KMS-11 (cell line): Measurements from ENCODE around the gene NOTCH3.

Experiments
- H2AFZ ChIP-seq: fragments of 200-600 bp; sonication (generic); 2 replicates; pipeline ENCODE4 v1.6.1; 2016; ENCODE audit warnings: antibody characterized with exemption, mixed run types, low read depth
- H3K27ac ChIP-seq: fragments of 200-600 bp; sonication (generic); 2 replicates; pipeline ENCODE4 v1.6.1; 2016; ENCODE audit warnings: mild to moderate bottlenecking, mixed run types
- H3K27me3 ChIP-seq: fragments of 200-600 bp; sonication (generic); 2 replicates; pipeline ENCODE4 v1.6.1; 2017; ENCODE audit warnings: mild to moderate bottlenecking, low read depth, mixed run types, moderate library complexity; ENCODE audit not compliant: insufficient read depth
- H3K36me3 ChIP-seq: fragments of 200-600 bp; sonication (generic); 2 replicates; pipeline ENCODE4 v1.6.1; 2017; ENCODE audit warnings: mild to moderate bottlenecking, mixed run types; ENCODE audit not compliant: insufficient read depth
- H3K4me1 ChIP-seq: fragments of 200-600 bp; sonication (generic); 2 replicates; pipeline ENCODE4 v1.6.1; 2016; ENCODE audit warnings: mild to moderate bottlenecking, low read depth, mixed run types; ENCODE audit not compliant: poor library complexity, severe bottlenecking
- H3K4me2 ChIP-seq: fragments of 200-600 bp; sonication (generic); 2 replicates; pipeline ENCODE4 v1.7.0; 2016; ENCODE audit warnings: mild to moderate bottlenecking, mixed run types
- H3K4me3 ChIP-seq: fragments of 200-600 bp; sonication (generic); IDR thresholded peaks from 2 replicates; pipeline ENCODE4 v1.6.1; 2017; ENCODE audit warnings: low read depth, low read length, mixed read lengths; ENCODE audit not compliant: insufficient read depth
- H3K79me2 ChIP-seq: fragments of 200-600 bp; sonication (generic); 2 replicates; pipeline ENCODE4 v1.6.1; 2016; ENCODE audit warnings: low read depth, mixed run types; ENCODE audit not compliant: insufficient read depth
- H3K9ac ChIP-seq: fragments of 200-600 bp; sonication (generic); 2 replicates; pipeline ENCODE4 v1.6.1; 2016; ENCODE audit warnings: mild to moderate bottlenecking, mixed run types
- H4K20me1 ChIP-seq: fragments of 200-600 bp; sonication (generic); 2 replicates; pipeline ENCODE4 v1.6.1; 2016; ENCODE audit warnings: mild to moderate bottlenecking, mixed run types; ENCODE audit not compliant: insufficient read depth
- CTCF ChIP-seq: fragments of 200-600 bp; sonication (generic); conservative IDR thresholded peaks from 2 replicates; pipeline ENCODE4 v1.6.1; 2017; ENCODE audit warnings: low read depth, mild to moderate bottlenecking, antibody characterized with exemption, low read length, moderate library complexity, mixed read lengths

The NOTCH3 gene

GRCh38 chr19:15169541-15170285 is 31.1 kb downstream of the NOTCH3 start:
- no peak overlapping the region for H3K4me2 ChIP-seq
- H4K20me1 ChIP-seq, result no peaks in the 10 kb centered on the region
- H3K36me3 ChIP-seq, result no peaks in the 10 kb centered on the region
- H3K9ac ChIP-seq, result no peak overlapping the region
- H3K27ac ChIP-seq, result no peak overlapping the region
- TF ChIP-seq CTCF, result no peak
- no peaks in the 10 kb centered on the region for H3K27me3 ChIP-seq
- no peak overlapping the region for H2AFZ ChIP-seq
- no peaks in the 10 kb centered on the region for H3K4me1 ChIP-seq
- H3K4me3 ChIP-seq, result no peak overlapping the region
- H3K79me2 ChIP-seq, result no peaks in the 10 kb centered on the region

- Histone ChIP-seq H3K36me3 (no peaks in the 10 kb centered on the region), H3K27me3 (0 out of 2 replicates have a peak, but pooled peaks cover 3% of the 10 kb centered on the region), H4K20me1 (no peaks in the 10 kb centered on the region), H3K79me2 (no peaks in the 10 kb centered on the region), H3K4me3 (no peak overlapping the region), H3K4me1 (no peaks in the 10 kb centered on the region), H3K27ac (no peak overlapping the region), H2AFZ (no peak overlapping the region), H3K4me2 (no peak overlapping the region), H3K9ac (no peak overlapping the region)
- TF ChIP-seq CTCF, result no peak
Observed at GRCh38 chr19:15166700-15167099, 34.1 kb downstream of the NOTCH3 start.

GRCh38 chr19:15161028-15161984 is 39.5 kb downstream of the NOTCH3 start:
- Histone ChIP-seq H3K4me1 (no peaks in the 10 kb centered on the region), H3K79me2 (no peaks in the 10 kb centered on the region), H3K27ac (no peak overlapping the region), H4K20me1 (no peaks in the 10 kb centered on the region), H3K36me3 (no peaks in the 10 kb centered on the region), H3K27me3 (peaks cover 19% of the 10 kb centered on the region; the same call in 1 of the 2 replicates), H2AFZ (no peak overlapping the region), H3K4me2 (no peak overlapping the region), H3K9ac (no peak overlapping the region), H3K4me3 (no peak overlapping the region)
- TF ChIP-seq CTCF, result peak; percentile 54

GRCh38 chr19:15159251-15159650 is 41.5 kb downstream of the NOTCH3 start:
- Histone ChIP-seq H4K20me1 (no peaks in the 10 kb centered on the region), H3K79me2 (no peaks in the 10 kb centered on the region), H3K4me3 (no peak overlapping the region), H3K9ac (no peak overlapping the region), H3K4me1 (no peaks in the 10 kb centered on the region), H3K27ac (no peak overlapping the region), H3K4me2 (no peak overlapping the region), H3K27me3 (peaks cover 27% of the 10 kb centered on the region; the same call in 1 of the 2 replicates), H3K36me3 (no peaks in the 10 kb centered on the region), H2AFZ (no peak overlapping the region)
- no peak for TF ChIP-seq CTCF
